ENCODE data around the gene PPIF.

GRCh38 chr10:79319115-79319771, 28.0 kb upstream of the PPIF start:
- TF ChIP-seq, protein P1, sequence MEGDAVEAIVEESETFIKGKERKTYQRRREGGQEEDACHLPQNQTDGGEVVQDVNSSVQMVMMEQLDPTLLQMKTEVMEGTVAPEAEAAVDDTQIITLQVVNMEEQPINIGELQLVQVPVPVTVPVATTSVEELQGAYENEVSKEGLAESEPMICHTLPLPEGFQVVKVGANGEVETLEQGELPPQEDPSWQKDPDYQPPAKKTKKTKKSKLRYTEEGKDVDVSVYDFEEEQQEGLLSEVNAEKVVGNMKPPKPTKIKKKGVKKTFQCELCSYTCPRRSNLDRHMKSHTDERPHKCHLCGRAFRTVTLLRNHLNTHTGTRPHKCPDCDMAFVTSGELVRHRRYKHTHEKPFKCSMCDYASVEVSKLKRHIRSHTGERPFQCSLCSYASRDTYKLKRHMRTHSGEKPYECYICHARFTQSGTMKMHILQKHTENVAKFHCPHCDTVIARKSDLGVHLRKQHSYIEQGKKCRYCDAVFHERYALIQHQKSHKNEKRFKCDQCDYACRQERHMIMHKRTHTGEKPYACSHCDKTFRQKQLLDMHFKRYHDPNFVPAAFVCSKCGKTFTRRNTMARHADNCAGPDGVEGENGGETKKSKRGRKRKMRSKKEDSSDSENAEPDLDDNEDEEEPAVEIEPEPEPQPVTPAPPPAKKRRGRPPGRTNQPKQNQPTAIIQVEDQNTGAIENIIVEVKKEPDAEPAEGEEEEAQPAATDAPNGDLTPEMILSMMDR (conservative IDR thresholded peaks at IDR 0.05; ENCODE audit: low read depth, low read length) = no peak
- no peak for TF ChIP-seq EZH2 (IDR thresholded peaks at IDR 0.05; ENCODE audit: borderline replicate concordance, low read depth, low read length, poor library complexity, severe bottlenecking)

Data from A673 (cell line).